ENCODE results near the gene HMCN2.
"Not testable (repeated sequence)": the region's sequence is repeated elsewhere in the genome, so short reads cannot be mapped to it uniquely, and the experiment has no call there.

Gene HMCN2

GRCh38 chr9:130262771-130263170 is 2.8 kb upstream of the HMCN2 start:
- no peak for FAIRE-seq
- DNase-seq (ENCODE audit: low spot score): no peak

GRCh38 chr9:130263601-130264413 is 1.8 kb upstream of the HMCN2 start:
- FAIRE-seq (no peak), DNase-seq (ENCODE audit: low spot score) (peak; percentile 46)

GRCh38 chr9:130264414-130265350 is 878 bp upstream of the HMCN2 start:
- FAIRE-seq (no peak), DNase-seq (ENCODE audit: low spot score) (no peak)

- no peak for DNase-seq (ENCODE audit: low spot score)
- no peak for FAIRE-seq
Observed at GRCh38 chr9:130266236-130267098, 907 bp downstream of the HMCN2 start.

GRCh38 chr9:130267930-130268329 is 2.4 kb downstream of the HMCN2 start:
- no peak for FAIRE-seq
- peak; percentile 20 for DNase-seq (ENCODE audit: low spot score)

- FAIRE-seq (no peak), DNase-seq (ENCODE audit: low spot score) (no peak)
Observed at GRCh38 chr9:130268521-130269211, 3.1 kb downstream of the HMCN2 start.

- DNase-seq (ENCODE audit: low spot score) (no peak), FAIRE-seq (no peak)
Observed at GRCh38 chr9:130271473-130271872, 5.9 kb downstream of the HMCN2 start.

- DNase-seq (ENCODE audit: low spot score) (no peak), FAIRE-seq (no peak)
Observed at GRCh38 chr9:130275156-130275555, 9.6 kb downstream of the HMCN2 start.

- FAIRE-seq: no peak
- DNase-seq (ENCODE audit: low spot score): peak; percentile 66
Observed at GRCh38 chr9:130276121-130276520, 10.6 kb downstream of the HMCN2 start.

- no peak for FAIRE-seq
- DNase-seq (ENCODE audit: low spot score): no peak
Observed at GRCh38 chr9:130276955-130277354, 11.4 kb downstream of the HMCN2 start.

- DNase-seq (ENCODE audit: low spot score); FAIRE-seq: not testable (repeated sequence)
Observed at GRCh38 chr9:130277525-130277924, 12.0 kb downstream of the HMCN2 start.

- no peak for DNase-seq (ENCODE audit: low spot score)
- no peak for FAIRE-seq
Observed at GRCh38 chr9:130283539-130284248, 18.1 kb downstream of the HMCN2 start.

- FAIRE-seq: no peak
Observed at GRCh38 chr9:130284249-130284625, 18.7 kb downstream of the HMCN2 start.

GRCh38 chr9:130284690-130285089 is 19.1 kb downstream of the HMCN2 start:
- DNase-seq (ENCODE audit: low spot score): no peak
- FAIRE-seq: no peak

More at GRCh38 chr9:130284249-130284625, 18.7 kb downstream of the HMCN2 start:
- no peak for DNase-seq (ENCODE audit: low spot score)

GRCh38 chr9:130285271-130285670 is 19.7 kb downstream of the HMCN2 start:
- FAIRE-seq (no peak), DNase-seq (ENCODE audit: low spot score) (no peak)

- FAIRE-seq (no peak), DNase-seq (ENCODE audit: low spot score) (no peak)
Observed at GRCh38 chr9:130286072-130286770, 20.7 kb downstream of the HMCN2 start.

GRCh38 chr9:130286781-130287428 is 21.3 kb downstream of the HMCN2 start:
- DNase-seq (ENCODE audit: low spot score) (no peak), FAIRE-seq (no peak)

GRCh38 chr9:130287736-130288135 is 22.2 kb downstream of the HMCN2 start:
- FAIRE-seq (no peak), DNase-seq (ENCODE audit: low spot score) (no peak)

GRCh38 chr9:130288393-130288792 is 22.8 kb downstream of the HMCN2 start:
- DNase-seq (ENCODE audit: low spot score) (no peak), FAIRE-seq (no peak)
